GM19239 (cell line): Measurements from ENCODE around the gene GDA.

ENCODE experiments used
- DNase-seq: peaks from one replicate; pipeline ENCODE4 v3.0.0; 2011; ENCODE audit warnings: low spot score; ENCODE audit not compliant: insufficient read length
- FAIRE-seq: peaks from 2 replicates; lab custom pipeline; 2011; peaks lifted over from hg19 to GRCh38; lab: Jason Lieb, UNC

Gene GDA

GRCh38 chr9:72149231-72149975 is at the start of gene GDA:
TSS of gene GDA (plus strand) at chr9:72149440. CDS start at chr9:72149560, 120 bp downstream.
- FAIRE-seq (no peak), DNase-seq (no peak)

GRCh38 chr9:72102520-72102919 is 46.7 kb upstream of the GDA start:
- DNase-seq (no peak), FAIRE-seq (no peak)

- FAIRE-seq (no peak), DNase-seq (no peak)
These were observed 36.2 kb upstream of the GDA start for GRCh38 chr9:72113056-72113455.

GRCh38 chr9:72119853-72120252 is 29.4 kb upstream of the GDA start:
- DNase-seq (peak; percentile 9), FAIRE-seq (peak; percentile 71)

- no peak for FAIRE-seq
These were observed 24.3 kb upstream of the GDA start for GRCh38 chr9:72124947-72125346.

GRCh38 chr9:72127753-72128152 is 21.5 kb upstream of the GDA start:
- FAIRE-seq (no peak), DNase-seq (no peak)

More at GRCh38 chr9:72124947-72125346, 24.3 kb upstream of the GDA start:
- no peak for DNase-seq

- DNase-seq: no peak
- FAIRE-seq: no peak
These were observed 20.7 kb upstream of the GDA start for GRCh38 chr9:72128526-72128925.

GRCh38 chr9:72129271-72130156 is 19.7 kb upstream of the GDA start:
- FAIRE-seq (peak; percentile 35), DNase-seq (no peak)

GRCh38 chr9:72130321-72130720 is 18.9 kb upstream of the GDA start:
- DNase-seq (no peak), FAIRE-seq (no peak)

GRCh38 chr9:72131206-72131605 is 18.0 kb upstream of the GDA start:
- FAIRE-seq (no peak), DNase-seq (no peak)

- no peak for FAIRE-seq
- DNase-seq: no peak
These were observed 17.2 kb upstream of the GDA start for GRCh38 chr9:72132052-72132451.

GRCh38 chr9:72133365-72134035 is 15.7 kb upstream of the GDA start:
- FAIRE-seq: no peak
- DNase-seq: no peak

GRCh38 chr9:72134801-72135200 is 14.4 kb upstream of the GDA start:
- FAIRE-seq: no peak
- DNase-seq: no peak

- DNase-seq: no peak
- no peak for FAIRE-seq
These were observed 11.4 kb upstream of the GDA start for GRCh38 chr9:72137697-72138365.

GRCh38 chr9:72139226-72139625 is 10.0 kb upstream of the GDA start:
- no peak for FAIRE-seq
- DNase-seq: no peak

GRCh38 chr9:72140586-72140985 is 8.7 kb upstream of the GDA start:
- no peak for DNase-seq
- no peak for FAIRE-seq

GRCh38 chr9:72141484-72141883 is 7.8 kb upstream of the GDA start:
- no peak for FAIRE-seq
- DNase-seq: no peak

GRCh38 chr9:72144756-72145492 is 4.3 kb upstream of the GDA start:
- DNase-seq: no peak
- FAIRE-seq: no peak

GRCh38 chr9:72145733-72146505 is 3.3 kb upstream of the GDA start:
- DNase-seq (no peak), FAIRE-seq (no peak)
